GM19328 (cell line): ENCODE results near the gene KCNK4.
"Not testable (repeated sequence)": the region's sequence is repeated elsewhere in the genome, so short reads cannot be mapped to it uniquely, and the experiment has no call there.

ENCODE experiments used
- ATAC-seq: cut with Tn5 transposase; IDR thresholded peaks from one replicate; pipeline ENCODE4 v1.9.1; 2021; ENCODE audit warnings: mild to moderate bottlenecking, moderate library complexity; ENCODE audit not compliant: unreplicated experiment

The KCNK4 gene

GRCh38 chr11:64322925-64323260 is 31.8 kb downstream of the KCNK4 start:
- no peak for ATAC-seq

- no peak for ATAC-seq
Observed at GRCh38 chr11:64323373-64323772, 32.3 kb downstream of the KCNK4 start.

- ATAC-seq: not testable (repeated sequence)
Observed at GRCh38 chr11:64323984-64324383, 32.9 kb downstream of the KCNK4 start.

GRCh38 chr11:64324692-64325469 is 33.8 kb downstream of the KCNK4 start:
- no peak for ATAC-seq

- ATAC-seq: no peak
Observed at GRCh38 chr11:64327375-64327774, 36.3 kb downstream of the KCNK4 start.

GRCh38 chr11:64327993-64328392 is 36.9 kb downstream of the KCNK4 start:
- ATAC-seq: no peak

- no peak for ATAC-seq
Observed at GRCh38 chr11:64330888-64331287, 39.8 kb downstream of the KCNK4 start.

DNA sequence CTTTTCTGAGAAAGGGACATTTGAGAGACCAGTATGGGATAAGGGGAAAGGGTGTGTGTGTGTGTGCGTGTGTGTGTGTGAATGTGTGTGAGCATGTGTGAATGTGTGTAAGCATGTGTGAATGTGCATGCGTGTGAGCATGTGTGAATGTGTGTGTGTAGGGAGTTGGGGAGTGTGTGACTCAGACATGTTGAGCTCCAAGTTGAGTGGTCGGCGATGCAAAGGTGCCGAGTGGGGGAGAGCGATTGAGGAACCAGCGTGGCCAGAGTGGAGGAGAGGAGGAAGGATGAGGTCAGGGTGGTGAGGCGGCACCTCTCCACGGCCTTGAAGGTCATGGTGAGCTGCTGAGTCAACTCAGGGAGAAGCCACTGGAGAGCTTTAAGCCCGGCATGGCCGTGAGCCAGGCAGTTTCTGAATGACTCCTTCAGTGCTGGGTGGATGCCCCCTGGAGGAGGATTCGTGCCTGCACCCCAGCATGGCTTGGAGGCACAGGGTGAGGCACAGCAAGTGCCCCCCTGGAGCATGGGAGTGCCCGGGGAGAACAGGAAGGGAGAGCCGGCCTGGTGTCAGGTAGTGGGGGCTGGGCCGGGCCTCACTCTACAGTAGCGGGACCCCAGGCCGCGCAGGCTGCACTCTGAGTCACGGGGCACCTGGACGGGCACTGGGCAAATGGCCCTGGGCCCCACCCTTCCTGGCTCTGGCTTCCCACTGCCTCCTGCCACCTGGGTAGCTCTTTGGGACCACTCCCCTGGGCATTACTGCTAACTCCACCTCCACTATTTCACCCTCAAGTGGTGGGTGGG is 40.7 kb downstream of the KCNK4 start:
- ATAC-seq: no peak

- no peak for ATAC-seq
Observed at GRCh38 chr11:64333556-64333955, 42.5 kb downstream of the KCNK4 start.

- peak; percentile 60 for ATAC-seq
Observed at GRCh38 chr11:64334764-64335735, 43.9 kb downstream of the KCNK4 start.

DNA sequence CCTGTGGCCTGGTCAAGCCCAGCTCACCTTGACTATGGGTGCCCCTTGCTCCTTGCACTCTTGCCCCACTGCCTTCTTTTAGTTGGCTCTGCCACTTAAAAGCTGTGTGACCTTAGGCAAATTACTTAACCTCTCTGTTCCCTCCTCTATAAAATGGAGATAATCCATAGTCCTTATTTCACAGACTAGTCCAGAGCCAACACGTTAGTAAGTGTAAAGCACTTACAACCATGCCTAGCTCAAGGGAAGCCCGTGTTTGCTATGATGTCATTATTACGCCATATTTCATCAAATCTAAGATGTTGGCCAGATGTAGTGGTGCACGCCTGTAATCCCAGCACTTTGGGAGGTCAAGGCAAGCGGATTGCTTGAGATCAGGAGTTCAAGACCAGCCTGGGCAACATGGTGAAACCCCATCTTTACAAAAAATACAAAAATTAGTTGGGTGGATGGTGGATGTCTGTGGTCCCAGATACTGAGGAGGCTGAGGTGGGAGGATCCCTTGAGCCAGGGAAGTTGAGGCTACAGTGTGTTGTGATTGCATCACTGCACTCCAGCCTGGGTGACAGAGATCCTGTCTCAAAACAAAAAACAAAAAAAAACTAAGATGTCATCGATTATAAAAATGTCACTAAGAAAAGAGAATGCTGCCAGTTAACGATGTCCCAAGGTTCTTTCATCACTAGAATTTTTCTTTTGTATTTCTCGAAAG is 46.6 kb downstream of the KCNK4 start:
- no peak for ATAC-seq

DNA sequence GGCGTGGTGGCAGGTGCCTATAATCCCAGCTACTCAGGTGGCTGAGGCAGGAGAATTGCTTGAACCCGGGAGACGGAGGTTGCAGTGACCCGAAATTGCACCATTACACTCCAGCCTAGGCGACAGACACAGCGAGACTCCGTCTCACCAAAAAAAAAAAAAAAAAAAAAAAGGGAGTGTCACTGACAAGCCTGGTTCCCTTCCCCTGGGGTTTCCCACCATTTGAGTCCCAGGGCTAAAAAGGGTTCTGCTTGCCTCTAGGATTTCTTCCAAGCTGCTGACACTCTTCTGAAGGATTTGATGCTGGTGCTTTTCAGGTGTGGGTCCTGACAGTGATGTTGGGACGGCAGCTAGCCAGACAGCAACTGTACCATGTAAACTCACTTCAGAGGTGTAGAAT is 47.6 kb downstream of the KCNK4 start:
- ATAC-seq: no peak

DNA sequence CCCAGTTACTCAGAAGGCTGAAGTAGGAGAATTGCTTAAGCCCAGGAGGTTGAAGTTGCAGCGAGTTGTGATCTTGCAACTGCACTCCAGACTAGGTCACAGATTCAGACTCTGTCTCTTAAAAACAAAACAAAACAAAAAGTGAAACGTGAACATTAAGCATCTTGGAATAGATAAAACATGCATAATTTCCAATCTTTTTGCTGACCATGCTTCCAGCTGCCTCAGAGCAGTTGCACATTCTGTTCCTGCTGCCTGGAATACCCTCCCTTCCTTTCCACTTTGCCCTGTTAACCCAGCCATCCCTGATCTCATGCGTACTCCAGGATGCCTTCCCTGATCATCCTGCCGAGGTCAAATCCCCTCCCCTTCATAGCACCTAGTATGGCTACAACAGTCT is 48.2 kb downstream of the KCNK4 start:
- no peak for ATAC-seq

GRCh38 chr11:64339754-64340408 is 48.8 kb downstream of the KCNK4 start, which contains the start of gene CCDC88B:
Gene CCDC88B (plus strand): TSS chr11:64340204. CDS start chr11:64340267, 63 bp downstream.
- peak; percentile 49 for ATAC-seq

DNA sequence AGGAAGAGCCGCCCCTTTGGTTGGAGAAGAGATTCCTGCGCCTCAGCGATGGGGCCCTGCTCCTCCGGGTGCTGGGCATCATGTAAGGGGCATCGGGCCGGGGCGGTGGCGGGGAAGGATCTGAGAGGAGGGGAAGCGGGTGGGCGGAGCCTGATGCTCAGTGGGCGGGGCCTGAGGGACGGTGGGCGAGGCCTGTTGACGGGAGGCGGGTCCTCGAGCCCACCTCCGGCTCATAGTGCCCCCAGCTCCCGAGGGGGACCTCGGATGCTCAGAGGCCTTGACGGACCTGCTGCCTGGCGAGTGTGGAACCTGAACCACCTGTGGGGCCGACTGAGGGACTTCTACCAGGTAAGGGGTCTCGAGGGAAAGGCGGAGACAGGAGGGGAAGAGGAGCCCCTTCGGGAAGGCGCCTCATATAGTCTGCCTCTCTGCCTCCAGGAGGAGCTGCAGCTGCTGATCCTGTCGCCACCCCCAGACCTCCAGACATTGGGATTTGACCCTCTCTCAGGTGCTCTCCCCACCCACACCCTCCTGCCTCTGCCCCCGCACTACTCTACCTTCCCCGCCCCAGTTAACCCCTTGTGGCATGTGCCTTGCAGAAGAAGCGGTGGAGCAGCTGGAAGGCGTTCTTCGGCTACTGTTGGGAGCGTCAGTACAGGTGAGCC is 49.7 kb downstream of the KCNK4 start:
- ATAC-seq: no peak

DNA sequence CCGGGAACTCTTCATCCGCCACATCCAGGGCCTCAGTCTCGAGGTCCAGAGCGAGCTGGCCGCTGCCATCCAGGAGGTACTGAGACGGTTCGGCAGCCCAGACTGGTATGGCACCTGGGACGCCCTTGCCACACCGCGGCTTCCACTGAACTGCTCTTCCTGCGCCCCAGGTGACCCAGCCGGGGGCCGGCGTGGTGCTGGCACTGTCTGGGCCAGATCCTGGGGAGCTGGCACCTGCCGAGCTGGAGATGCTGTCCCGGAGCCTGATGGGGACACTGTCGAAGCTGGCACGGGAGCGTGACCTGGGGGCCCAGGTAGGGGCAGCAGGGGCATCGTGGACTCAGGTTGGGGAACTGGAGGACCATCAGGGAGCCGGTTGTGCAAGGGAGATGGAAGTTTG is 50.3 kb downstream of the KCNK4 start:
- ATAC-seq: no peak

GRCh38 chr11:64341851-64342791 is 51.0 kb downstream of the KCNK4 start:
- ATAC-seq: no peak
